A549 (cell line): ENCODE measurements around the gene RAB11FIP4. TPM values are rescaled to one million over a fixed set of nuclear protein-coding genes. Genes with fewer than 3 reads are reported as not detected.

Source experiments
- ATAC-seq, 2 experiments: fragments of 200-7000 bp in 1 of 2; fragments of >200 bp in 1 of 2; cut with Nextera tagmentation in 1 of 2; cut with Tn5 transposase in 1 of 2; 3 replicates each; pipeline versions ENCODE4 v1.8.0 to v1.9.1; 2018 to 2020; ENCODE audit warnings: mild to moderate bottlenecking in 1 of 2, moderate library complexity in 1 of 2
- CTCF ChIA-PET: fragments of 300-600 bp; sonication (Branson Sonifier 250); formaldehyde crosslinking; extraction: SDS; loops from one replicate; lab custom pipeline; 2021; ENCODE audit warnings: antibody characterized with exemption, inconsistent platforms; lab: Yijun Ruan, JAX
- POLR2A ChIA-PET: fragments of 350-600 bp; formaldehyde crosslinking; extraction: SDS; loops from one replicate; lab custom pipeline; 2021; ENCODE audit warnings: antibody characterized with exemption, inconsistent platforms; lab: Yijun Ruan, JAX
- DNase-seq, 2 experiments: peaks; one replicate each; pipeline versions ENCODE4 v3.0.0 to v3.0.0-alpha.2; 2011 to 2016; ENCODE audit warnings: low read depth in 1 of 2, low spot score in 1 of 2
- FAIRE-seq: peaks from 2 replicates; lab custom pipeline; 2011; peaks lifted over from hg19 to GRCh38; lab: Jason Lieb, UNC
- H3K27ac ChIP-seq, 2 experiments: fragments of >200 bp; sonication (Bioruptor Twin); formaldehyde crosslinking; 3 replicates each; pipeline ENCODE4 v1.5.1; 2016 to 2017
- H3K4me1 ChIP-seq: fragments of >200 bp; sonication (Bioruptor Twin); formaldehyde crosslinking; 3 replicates; pipeline ENCODE4 v1.6.1; 2016
- H3K4me2 ChIP-seq: fragments of >200 bp; sonication (Bioruptor Twin); formaldehyde crosslinking; 3 replicates; pipeline ENCODE4 v1.6.1; 2016
- H3K4me3 ChIP-seq: fragments of >200 bp; sonication (Bioruptor Twin); formaldehyde crosslinking; 3 replicates; pipeline ENCODE4 v1.5.1; 2016
- H3K9me3 ChIP-seq: fragments of >200 bp; sonication (Bioruptor Twin); formaldehyde crosslinking; 3 replicates; pipeline ENCODE4 v1.6.1; 2016
- CBX8 ChIP-seq: fragments of 200-600 bp; sonication (generic); IDR thresholded peaks from 2 replicates; pipeline ENCODE4 v1.6.1; 2016
- CHD4 ChIP-seq: fragments of 200-600 bp; sonication (generic); IDR thresholded peaks from 2 replicates; pipeline ENCODE4 v1.6.1; 2016; ENCODE audit warnings: antibody characterized with exemption, mild to moderate bottlenecking, borderline replicate concordance
- EHMT2 ChIP-seq: fragments of 200-600 bp; sonication (generic); IDR thresholded peaks from 2 replicates; pipeline ENCODE4 v1.6.1; 2016; ENCODE audit warnings: antibody characterized with exemption, low read depth, mild to moderate bottlenecking, moderate library complexity
- FOSL2 ChIP-seq, 2 experiments: fragments of 450-650 bp in 1 of 2; fragments of >200 bp in 1 of 2; sonication (Bioruptor Twin) in 1 of 2; formaldehyde crosslinking; IDR thresholded peaks; 2 replicates each; pipeline versions ENCODE4 v1.5.0 to v1.6.1; 2016 to 2020; ENCODE audit warnings: mild to moderate bottlenecking in 1 of 2, moderate library complexity in 1 of 2
- FOXS1 ChIP-seq: fragments of 250-450 bp; sonication (Bioruptor Pico); IDR thresholded peaks from 2 replicates; pipeline ENCODE4 v1.5.0; 2020; ENCODE audit warnings: mild to moderate bottlenecking, moderate library complexity
- HDAC2 ChIP-seq: fragments of 200-600 bp; sonication (generic); IDR thresholded peaks from 2 replicates; pipeline ENCODE4 v1.6.1; 2016
- HOXB5 ChIP-seq: fragments of 250-450 bp; sonication (Bioruptor Pico); IDR thresholded peaks from 2 replicates; pipeline ENCODE4 v1.5.0; 2020; ENCODE audit warnings: mild to moderate bottlenecking, moderate library complexity
- KDM1A ChIP-seq: fragments of 200-600 bp; sonication (generic); IDR thresholded peaks from 2 replicates; pipeline ENCODE4 v1.6.1; 2016; ENCODE audit warnings: low read depth, mild to moderate bottlenecking
- KDM5A ChIP-seq: fragments of 200-600 bp; sonication (generic); IDR thresholded peaks from 2 replicates; pipeline ENCODE4 v1.6.1; 2016; ENCODE audit warnings: antibody characterized with exemption, mild to moderate bottlenecking
- MAX ChIP-seq: IDR thresholded peaks from 2 replicates; pipeline ENCODE4 v1.6.1; 2012
- MYC ChIP-seq: IDR thresholded peaks from 2 replicates; pipeline ENCODE4 v1.6.1; 2012; ENCODE audit warnings: mild to moderate bottlenecking, inconsistent platforms, low read length, improper control_type of control experiment, borderline replicate concordance
- NFE2L2 ChIP-seq: fragments of 150-350 bp; conservative IDR thresholded peaks from 2 replicates; pipeline ENCODE4 v1.6.1; 2014; ENCODE audit warnings: low read length
- PBX3 ChIP-seq: IDR thresholded peaks from 2 replicates; pipeline ENCODE4 v1.6.1; 2012
- PHF8 ChIP-seq: fragments of 200-600 bp; sonication (generic); IDR thresholded peaks from 2 replicates; pipeline ENCODE4 v1.6.1; 2016; ENCODE audit warnings: low read depth, mild to moderate bottlenecking, antibody characterized with exemption, moderate library complexity, borderline replicate concordance
- POLR2A ChIP-seq: IDR thresholded peaks from 2 replicates; pipeline ENCODE4 v1.6.1; 2012; ENCODE audit warnings: mild to moderate bottlenecking, low read length
- POLR2AphosphoS2 ChIP-seq: conservative IDR thresholded peaks from 2 replicates; pipeline ENCODE4 v1.6.1; 2012; ENCODE audit warnings: low read length, improper control_type of control experiment, inconsistent platforms
- RARB ChIP-seq: fragments of 250-450 bp; sonication (Bioruptor Pico); IDR thresholded peaks from 2 replicates; pipeline ENCODE4 v1.8.0; 2021; ENCODE audit warnings: mild to moderate bottlenecking, moderate library complexity
- RCOR1 ChIP-seq: fragments of 150-350 bp; IDR thresholded peaks from 2 replicates; pipeline ENCODE4 v1.6.1; 2014; ENCODE audit warnings: antibody characterized with exemption, low read length, low read depth
- REST ChIP-seq: fragments of 200-600 bp; sonication (generic); IDR thresholded peaks from 2 replicates; pipeline ENCODE4 v1.6.1; 2016; ENCODE audit warnings: antibody characterized with exemption, mild to moderate bottlenecking, moderate library complexity
- RNF2 ChIP-seq: fragments of 200-600 bp; sonication (generic); IDR thresholded peaks from 2 replicates; pipeline ENCODE4 v1.6.1; 2016; ENCODE audit warnings: low read depth, mild to moderate bottlenecking, antibody characterized with exemption, moderate library complexity, borderline replicate concordance
- ZSCAN20 ChIP-seq: fragments of 250-450 bp; sonication (Bioruptor Pico); IDR thresholded peaks from 2 replicates; pipeline ENCODE4 v1.8.0; 2022; ENCODE audit warnings: mild to moderate bottlenecking, moderate library complexity
- WGBS: methylation state at CpG from one replicate; pipeline ENCODE4 v1.1.6; 2017; ENCODE audit errors: missing lambda C conversion rate; 5-methylcytosine and 5-hydroxymethylcytosine counted together
- polyA plus RNA-seq, 4 experiments: library from polyadenylated mRNA; depleted of rRNA in 3 of 4; stranded (reverse); fragments of >200 nt; fragmentation: RNase III in 1 of 4; extraction: RNeasy Plus Mini Kit Qiagen cat#74134 plus additional on column Dnase treatment in 1 of 4; gene quantifications; 2 replicates in 3 of 4; 3 replicates in 1 of 4; pipeline ENCODE4 v1.2.3, GENCODE V29; 2011 to 2017
- TF ChIP-seq, protein P1 (sequence below): fragments of 450-650 bp; IDR thresholded peaks from 2 replicates; pipeline ENCODE4 v1.6.1; 2014; ENCODE audit warnings: antibody characterized with exemption
- TF ChIP-seq, protein P2 (sequence below): fragments of 250-450 bp; sonication (Bioruptor Pico); IDR thresholded peaks from 2 replicates; pipeline ENCODE4 v1.5.0; 2021; ENCODE audit warnings: mild to moderate bottlenecking, moderate library complexity, borderline replicate concordance
- TF ChIP-seq, protein P3 (sequence below): fragments of >200 bp; sonication (Bioruptor Twin); formaldehyde crosslinking; IDR thresholded peaks from 3 replicates; pipeline ENCODE4 v1.5.1; 2016
- TF ChIP-seq, protein P4 (sequence below): fragments of >200 bp; sonication (Bioruptor Twin); formaldehyde crosslinking; IDR thresholded peaks from 3 replicates; pipeline ENCODE4 v1.6.1; 2016

RAB11FIP4 gene
- polyA plus RNA-seq, 2 of the 4 experiments (the other 2 are of a cell fraction) = 1.9 to 3.5 TPM

DNA sequence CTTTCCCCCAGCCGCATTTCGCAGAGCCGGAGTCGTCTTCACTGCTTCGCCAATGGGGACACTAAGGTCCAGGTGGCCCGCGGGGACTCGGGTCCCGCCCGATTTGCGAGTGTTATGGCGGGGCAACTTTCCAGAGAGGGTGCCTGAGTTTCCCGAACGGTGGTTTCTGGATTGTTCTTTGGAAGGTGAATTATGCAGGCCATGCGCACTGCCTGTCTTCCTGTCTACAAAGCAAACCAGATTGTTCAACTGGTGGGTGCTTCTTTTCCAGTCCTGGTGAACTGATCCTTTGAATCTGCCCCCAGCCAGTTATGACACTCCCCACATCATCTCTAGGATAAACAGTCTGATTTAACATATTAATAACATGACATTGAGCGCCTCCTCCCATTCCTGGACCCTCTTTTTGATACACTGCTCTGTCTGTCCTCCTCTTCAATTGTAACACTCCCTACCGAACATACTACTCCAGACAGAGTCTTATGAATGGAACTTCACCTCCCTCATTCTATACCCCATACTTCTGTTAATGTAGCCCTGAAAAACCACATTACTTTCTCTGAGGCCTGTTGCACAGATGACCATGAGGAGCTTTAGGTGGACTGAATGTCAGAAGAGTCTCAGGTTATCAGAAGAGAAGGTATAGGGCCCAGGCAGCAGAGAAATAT, 159.0 kb downstream of the RAB11FIP4 start:
- Histone ChIP-seq H3K4me3 (peak overlapping the region; percentile 85), H3K27ac (peak overlapping the region; percentile 31 to 80; a peak in 5 of 6 replicates), H3K4me2 (peak overlapping the region; percentile 77), H3K9me3 (no peaks in the 10 kb centered on the region), H3K4me1 (peaks cover 7% of the 10 kb centered on the region)
- DNase-seq (peak in 1 of 2 experiments; percentile 53), FAIRE-seq (no peak), ATAC-seq (peak; percentile 5 to 27; a peak in 5 of 6 replicates)
- TF ChIP-seq ZSCAN20 (CRISPR knock-in tag) (no peak), HDAC2 (peak; percentile 98), RCOR1 (peak; percentile 86), EHMT2 (no peak), CHD4 (peak; percentile 84; the same call in 1 of the 2 replicates), MAX (no peak; the same call in 1 of the 2 replicates), RARB (CRISPR knock-in tag) (no peak), NFE2L2 (no peak), REST (no peak), KDM1A (peak; percentile 99)
- TF ChIP-seq, protein P1, sequence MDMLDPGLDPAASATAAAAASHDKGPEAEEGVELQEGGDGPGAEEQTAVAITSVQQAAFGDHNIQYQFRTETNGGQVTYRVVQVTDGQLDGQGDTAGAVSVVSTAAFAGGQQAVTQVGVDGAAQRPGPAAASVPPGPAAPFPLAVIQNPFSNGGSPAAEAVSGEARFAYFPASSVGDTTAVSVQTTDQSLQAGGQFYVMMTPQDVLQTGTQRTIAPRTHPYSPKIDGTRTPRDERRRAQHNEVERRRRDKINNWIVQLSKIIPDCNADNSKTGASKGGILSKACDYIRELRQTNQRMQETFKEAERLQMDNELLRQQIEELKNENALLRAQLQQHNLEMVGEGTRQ = no peak
- TF ChIP-seq, protein P2, sequence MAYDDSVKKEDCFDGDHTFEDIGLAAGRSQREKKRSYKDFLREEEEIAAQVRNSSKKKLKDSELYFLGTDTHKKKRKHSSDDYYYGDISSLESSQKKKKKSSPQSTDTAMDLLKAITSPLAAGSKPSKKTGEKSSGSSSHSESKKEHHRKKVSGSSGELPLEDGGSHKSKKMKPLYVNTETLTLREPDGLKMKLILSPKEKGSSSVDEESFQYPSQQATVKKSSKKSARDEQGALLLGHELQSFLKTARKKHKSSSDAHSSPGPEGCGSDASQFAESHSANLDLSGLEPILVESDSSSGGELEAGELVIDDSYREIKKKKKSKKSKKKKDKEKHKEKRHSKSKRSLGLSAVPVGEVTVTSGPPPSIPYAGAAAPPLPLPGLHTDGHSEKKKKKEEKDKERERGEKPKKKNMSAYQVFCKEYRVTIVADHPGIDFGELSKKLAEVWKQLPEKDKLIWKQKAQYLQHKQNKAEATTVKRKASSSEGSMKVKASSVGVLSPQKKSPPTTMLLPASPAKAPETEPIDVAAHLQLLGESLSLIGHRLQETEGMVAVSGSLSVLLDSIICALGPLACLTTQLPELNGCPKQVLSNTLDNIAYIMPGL (CRISPR knock-in tag) = no peak
- WGBS = 19% methylated on average over 17 of the region's 17 CpGs
- CTCF ChIA-PET = interaction anchor here (0.9 to 15.1 kb wide), 5 partner anchors 7 to 294 kb away, joined by 3 to 377 read pairs (median 8); no protein-coding TSS in a partner anchor
- POLR2A ChIA-PET = interaction anchor here (0.6 to 1.3 kb wide), 2 partner anchors 15 to 292 kb away, joined by 3 to 5 read pairs; no protein-coding TSS in a partner anchor

DNA sequence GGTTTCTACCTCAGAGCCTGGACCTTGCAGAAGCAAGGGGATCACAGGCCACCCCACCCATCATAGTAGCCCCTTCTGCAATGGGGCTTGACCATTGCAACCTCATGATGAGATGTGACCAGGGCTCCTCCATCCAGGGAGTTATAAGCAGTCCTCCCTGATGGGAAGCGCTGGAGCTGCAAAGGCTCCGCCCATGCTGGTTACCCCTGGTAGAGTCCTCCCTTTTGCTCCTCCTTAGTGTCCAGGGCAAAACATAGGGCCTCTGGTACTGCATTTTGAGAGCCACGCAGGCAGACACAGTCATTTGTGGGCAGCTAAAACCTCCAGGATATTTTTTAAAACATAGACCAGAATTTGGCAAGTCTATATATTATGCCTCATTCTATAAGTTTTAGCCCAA, 161.1 kb downstream of the RAB11FIP4 start:
- DNase-seq = no peak
- no peak overlapping the region for H3K4me2 ChIP-seq
- H3K9me3 ChIP-seq = no peaks in the 10 kb centered on the region
- ChIA-PET POLR2A (no interaction called here), CTCF (interaction anchor here (1.2 to 15.1 kb wide), 4 partner anchors 27 to 292 kb away, joined by 3 to 377 read pairs (median 8); no protein-coding TSS in a partner anchor)
- WGBS = 85% methylated on average over 3 of the region's 3 CpGs
- no peak for FAIRE-seq
- no peak overlapping the region for H3K4me3 ChIP-seq
- no peak overlapping the region for H3K27ac ChIP-seq
- peaks cover 7% of the 10 kb centered on the region for H3K4me1 ChIP-seq
- ATAC-seq = no peak
- no peak for TF ChIP-seq HOXB5 (CRISPR knock-in tag)
- no peak for TF ChIP-seq RNF2
- no peak for TF ChIP-seq KDM5A
- no peak for TF ChIP-seq MYC
- TF ChIP-seq, protein P3, sequence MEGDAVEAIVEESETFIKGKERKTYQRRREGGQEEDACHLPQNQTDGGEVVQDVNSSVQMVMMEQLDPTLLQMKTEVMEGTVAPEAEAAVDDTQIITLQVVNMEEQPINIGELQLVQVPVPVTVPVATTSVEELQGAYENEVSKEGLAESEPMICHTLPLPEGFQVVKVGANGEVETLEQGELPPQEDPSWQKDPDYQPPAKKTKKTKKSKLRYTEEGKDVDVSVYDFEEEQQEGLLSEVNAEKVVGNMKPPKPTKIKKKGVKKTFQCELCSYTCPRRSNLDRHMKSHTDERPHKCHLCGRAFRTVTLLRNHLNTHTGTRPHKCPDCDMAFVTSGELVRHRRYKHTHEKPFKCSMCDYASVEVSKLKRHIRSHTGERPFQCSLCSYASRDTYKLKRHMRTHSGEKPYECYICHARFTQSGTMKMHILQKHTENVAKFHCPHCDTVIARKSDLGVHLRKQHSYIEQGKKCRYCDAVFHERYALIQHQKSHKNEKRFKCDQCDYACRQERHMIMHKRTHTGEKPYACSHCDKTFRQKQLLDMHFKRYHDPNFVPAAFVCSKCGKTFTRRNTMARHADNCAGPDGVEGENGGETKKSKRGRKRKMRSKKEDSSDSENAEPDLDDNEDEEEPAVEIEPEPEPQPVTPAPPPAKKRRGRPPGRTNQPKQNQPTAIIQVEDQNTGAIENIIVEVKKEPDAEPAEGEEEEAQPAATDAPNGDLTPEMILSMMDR = no peak
- TF ChIP-seq FOXS1 (CRISPR knock-in tag) = no peak
- no peak for TF ChIP-seq CBX8
- TF ChIP-seq, protein P4, sequence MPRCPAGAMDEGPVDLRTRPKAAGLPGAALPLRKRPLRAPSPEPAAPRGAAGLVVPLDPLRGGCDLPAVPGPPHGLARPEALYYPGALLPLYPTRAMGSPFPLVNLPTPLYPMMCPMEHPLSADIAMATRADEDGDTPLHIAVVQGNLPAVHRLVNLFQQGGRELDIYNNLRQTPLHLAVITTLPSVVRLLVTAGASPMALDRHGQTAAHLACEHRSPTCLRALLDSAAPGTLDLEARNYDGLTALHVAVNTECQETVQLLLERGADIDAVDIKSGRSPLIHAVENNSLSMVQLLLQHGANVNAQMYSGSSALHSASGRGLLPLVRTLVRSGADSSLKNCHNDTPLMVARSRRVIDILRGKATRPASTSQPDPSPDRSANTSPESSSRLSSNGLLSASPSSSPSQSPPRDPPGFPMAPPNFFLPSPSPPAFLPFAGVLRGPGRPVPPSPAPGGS = no peak
- TF ChIP-seq FOSL2 (IDR thresholded peaks at IDR 0.05) = no peak
- no peak for TF ChIP-seq FOSL2 (CRISPR knock-in tag; IDR thresholded peaks at IDR 0.05)
- TF ChIP-seq POLR2AphosphoS2 = no peak
- no peak for TF ChIP-seq PHF8
- TF ChIP-seq HDAC2 = no peak
- TF ChIP-seq POLR2A = no peak
- no peak for TF ChIP-seq EHMT2
- TF ChIP-seq PBX3 = no peak
- TF ChIP-seq RCOR1 = no peak
- TF ChIP-seq CHD4 = no peak
